HG03108 (cell line): ENCODE measurements around the gene RGS3.

ENCODE experiments used
- ATAC-seq: cut with Tn5 transposase; IDR thresholded peaks from one replicate; pipeline ENCODE4 v1.9.1; 2021; ENCODE audit warnings: moderate library complexity; ENCODE audit not compliant: unreplicated experiment

The RGS3 gene

GRCh38 chr9:113509463-113509862 lies 45.9 kb downstream of the RGS3 start:
- ATAC-seq: no peak

- no peak for ATAC-seq
Measured at GRCh38 chr9:113511047-113511521, 47.6 kb downstream of the RGS3 start.

GRCh38 chr9:113511856-113512761 lies 48.6 kb downstream of the RGS3 start:
- ATAC-seq: peak; percentile 50

GRCh38 chr9:113513111-113513510 lies 49.6 kb downstream of the RGS3 start:
- ATAC-seq: no peak

GRCh38 chr9:113513536-113513935 lies 50.0 kb downstream of the RGS3 start:
- no peak for ATAC-seq

- no peak for ATAC-seq
Measured at GRCh38 chr9:113514061-113514460, 50.5 kb downstream of the RGS3 start.

- ATAC-seq: no peak
Measured at GRCh38 chr9:113514748-113515147, 51.2 kb downstream of the RGS3 start.

- ATAC-seq: no peak
Measured at GRCh38 chr9:113515862-113516261, 52.3 kb downstream of the RGS3 start.

- ATAC-seq: peak; percentile 86
Measured at GRCh38 chr9:113516840-113517577, 53.5 kb downstream of the RGS3 start.

GRCh38 chr9:113519426-113520108 lies 56.0 kb downstream of the RGS3 start:
- no peak for ATAC-seq

- no peak for ATAC-seq
Measured at GRCh38 chr9:113520109-113520642, 56.6 kb downstream of the RGS3 start.

GRCh38 chr9:113521693-113522255 lies 58.2 kb downstream of the RGS3 start:
- no peak for ATAC-seq

- ATAC-seq: no peak
Measured at GRCh38 chr9:113522419-113522818, 58.9 kb downstream of the RGS3 start.

GRCh38 chr9:113522858-113523257 lies 59.3 kb downstream of the RGS3 start:
- ATAC-seq: peak; percentile 1

GRCh38 chr9:113523421-113524141 lies 60.1 kb downstream of the RGS3 start:
- ATAC-seq: peak; percentile 77

GRCh38 chr9:113524468-113524867 lies 60.9 kb downstream of the RGS3 start:
- ATAC-seq: no peak

GRCh38 chr9:113525205-113525604 lies 61.7 kb downstream of the RGS3 start:
- ATAC-seq: no peak

GRCh38 chr9:113525831-113526230 lies 62.3 kb downstream of the RGS3 start:
- no peak for ATAC-seq

GRCh38 chr9:113526231-113526746 lies 62.8 kb downstream of the RGS3 start:
- ATAC-seq: no peak

- no peak for ATAC-seq
Measured at GRCh38 chr9:113526841-113527240, 63.3 kb downstream of the RGS3 start.
